Endothelial cell (in vitro differentiated cells): Measurements from ENCODE around the gene AGBL5. TPM values are rescaled to one million over a fixed set of nuclear protein-coding genes. Genes with fewer than 3 reads are reported as not detected.

Experiments used
- DNase-seq: peaks from one replicate; pipeline ENCODE4 v3.0.0; 2021; ENCODE audit warnings: low spot score
- H3K27ac Mint-ChIP-seq: one replicate; pipeline ENCODE4 v1.8.0; 2021; ENCODE audit warnings: mixed read lengths, inconsistent platforms; ENCODE audit not compliant: unreplicated experiment
- H3K27me3 Mint-ChIP-seq: one replicate; pipeline ENCODE4 v1.8.0; 2021; ENCODE audit warnings: mild to moderate bottlenecking, moderate library complexity, mixed read lengths, inconsistent platforms; ENCODE audit not compliant: unreplicated experiment
- H3K36me3 Mint-ChIP-seq: one replicate; pipeline ENCODE4 v1.8.0; 2021; ENCODE audit warnings: mild to moderate bottlenecking, low read depth, mixed read lengths, inconsistent platforms; ENCODE audit not compliant: unreplicated experiment
- H3K4me1 Mint-ChIP-seq: one replicate; pipeline ENCODE4 v1.8.0; 2021; ENCODE audit warnings: mild to moderate bottlenecking, mixed read lengths, inconsistent platforms; ENCODE audit not compliant: unreplicated experiment
- H3K4me3 Mint-ChIP-seq: one replicate; pipeline ENCODE4 v1.8.0; 2021; ENCODE audit warnings: mild to moderate bottlenecking, mixed read lengths, inconsistent platforms; ENCODE audit not compliant: unreplicated experiment
- H3K9me3 Mint-ChIP-seq: one replicate; pipeline ENCODE4 v1.8.0; 2021; ENCODE audit warnings: mixed read lengths, inconsistent platforms; ENCODE audit not compliant: unreplicated experiment
- CTCF ChIP-seq: fragments of 200-600 bp; sonication (generic); IDR thresholded peaks from one replicate; pipeline ENCODE4 v1.5.0; 2021; ENCODE audit warnings: antibody characterized with exemption; ENCODE audit not compliant: unreplicated experiment
- total RNA-seq: library from RNA; stranded (reverse); fragmentation: NEBNext Ultra II Directional; extraction: Animal tissue kit (Norgen Biotek cat#: 25700); gene quantifications from one replicate; pipeline ENCODE4 v1.2.1, GENCODE V29; 2021; ENCODE audit not compliant: unreplicated experiment

The AGBL5 gene
- total RNA-seq, 1 donor from 2014 or later, result 32.5 TPM

- H3K4me3 Mint-ChIP-seq, result no peak overlapping the region
- no peak overlapping the region for H3K27ac Mint-ChIP-seq
- H3K27me3 Mint-ChIP-seq, result peaks cover 6% of the 10 kb centered on the region
- peaks cover 25% of the 10 kb centered on the region for H3K36me3 Mint-ChIP-seq
- H3K9me3 Mint-ChIP-seq, result no peaks in the 10 kb centered on the region
- no peak for TF ChIP-seq CTCF
- no peak for DNase-seq
- no peaks in the 10 kb centered on the region for H3K4me1 Mint-ChIP-seq
These were observed 33.3 kb upstream of the AGBL5 start for GRCh38 chr2:27018142-27018541.

- H3K27ac Mint-ChIP-seq, result no peak overlapping the region
- TF ChIP-seq CTCF, result no peak
These were observed 32.0 kb upstream of the AGBL5 start for GRCh38 chr2:27019459-27019858.

GRCh38 chr2:27019931-27020855, 31.3 kb upstream of the AGBL5 start:
- DNase-seq, result no peak
- no peak overlapping the region for H3K4me3 Mint-ChIP-seq

More at GRCh38 chr2:27019459-27019858, 32.0 kb upstream of the AGBL5 start:
- peaks cover 14% of the 10 kb centered on the region for H3K36me3 Mint-ChIP-seq
- H3K27me3 Mint-ChIP-seq, result peaks cover 6% of the 10 kb centered on the region
- H3K9me3 Mint-ChIP-seq, result no peaks in the 10 kb centered on the region
- H3K4me3 Mint-ChIP-seq, result no peak overlapping the region
- H3K4me1 Mint-ChIP-seq, result no peaks in the 10 kb centered on the region
- DNase-seq, result no peak

GRCh38 chr2:27021253-27022049, 30.0 kb upstream of the AGBL5 start:
- DNase-seq, result no peak
- Mint-ChIP-seq H3K4me3 (no peak overlapping the region), H3K36me3 (peaks cover 11% of the 10 kb centered on the region), H3K9me3 (no peaks in the 10 kb centered on the region), H3K27ac (no peak overlapping the region), H3K27me3 (peaks cover 4% of the 10 kb centered on the region), H3K4me1 (no peaks in the 10 kb centered on the region)
- TF ChIP-seq CTCF, result no peak

More at GRCh38 chr2:27019931-27020855, 31.3 kb upstream of the AGBL5 start:
- Mint-ChIP-seq H3K27me3 (peaks cover 6% of the 10 kb centered on the region), H3K27ac (no peak overlapping the region), H3K36me3 (peaks cover 10% of the 10 kb centered on the region), H3K9me3 (no peaks in the 10 kb centered on the region), H3K4me1 (no peaks in the 10 kb centered on the region)
- no peak for TF ChIP-seq CTCF

GRCh38 chr2:27023740-27024139, 27.7 kb upstream of the AGBL5 start:
- H3K9me3 Mint-ChIP-seq, result no peaks in the 10 kb centered on the region
- H3K27me3 Mint-ChIP-seq, result peaks cover 10% of the 10 kb centered on the region
- TF ChIP-seq CTCF, result no peak
- peaks cover 8% of the 10 kb centered on the region for H3K36me3 Mint-ChIP-seq
- no peak for DNase-seq
- peak overlapping the region; percentile 73 for H3K4me3 Mint-ChIP-seq
- H3K27ac Mint-ChIP-seq, result no peak overlapping the region
- H3K4me1 Mint-ChIP-seq, result no peaks in the 10 kb centered on the region
